Mononuclear cell (primary cell): ENCODE data around the gene HAGH. TPM values are rescaled to one million over a fixed set of nuclear protein-coding genes. Genes with fewer than 3 reads are reported as not detected.

Experiments
- H3K27me3 ChIP-seq: 2 replicates; pipeline ENCODE4 v1.6.0; 2011; ENCODE audit warnings: low read length, control low read depth; ENCODE audit not compliant: insufficient read depth
- H3K4me1 ChIP-seq: 2 replicates; pipeline ENCODE4 v1.5.1; 2011; ENCODE audit warnings: mild to moderate bottlenecking, low read length, control low read depth; ENCODE audit not compliant: insufficient read depth
- H3K4me3 ChIP-seq: 2 replicates; pipeline ENCODE4 v1.5.1; 2011; ENCODE audit warnings: mild to moderate bottlenecking, low read length, moderate library complexity
- H3K9me3 ChIP-seq: 2 replicates; pipeline ENCODE4 v1.5.1; 2011; ENCODE audit warnings: low read depth, mild to moderate bottlenecking, control low read depth, low read length
- total RNA-seq: library from RNA; depleted of rRNA; stranded (reverse); fragments of >200 nt; gene quantifications from one replicate; pipeline ENCODE4 v1.2.3, GENCODE V29; 2012

Gene HAGH
- total RNA-seq, 1 donor = 14.3 TPM

- H3K4me3 ChIP-seq = no peak overlapping the region
- no peaks in the 10 kb centered on the region for H3K9me3 ChIP-seq
- no peaks in the 10 kb centered on the region for H3K27me3 ChIP-seq
- H3K4me1 ChIP-seq = peaks cover 31% of the 10 kb centered on the region
These were observed 57.0 kb downstream of the HAGH start for GRCh38 chr16:1769402-1770300.

- H3K4me1 ChIP-seq = peaks cover 23% of the 10 kb centered on the region
These were observed 57.7 kb downstream of the HAGH start for GRCh38 chr16:1768767-1769401.

GRCh38 chr16:1768061-1768766, 58.4 kb downstream of the HAGH start:
- H3K4me1 ChIP-seq = peaks cover 20% of the 10 kb centered on the region
- no peaks in the 10 kb centered on the region for H3K9me3 ChIP-seq
- no peaks in the 10 kb centered on the region for H3K27me3 ChIP-seq
- no peak overlapping the region for H3K4me3 ChIP-seq

More at GRCh38 chr16:1768767-1769401, 57.7 kb downstream of the HAGH start:
- H3K9me3 ChIP-seq = no peaks in the 10 kb centered on the region
- no peaks in the 10 kb centered on the region for H3K27me3 ChIP-seq
- no peak overlapping the region for H3K4me3 ChIP-seq

- Histone ChIP-seq H3K9me3 (no peaks in the 10 kb centered on the region), H3K4me1 (peaks cover 18% of the 10 kb centered on the region), H3K27me3 (no peaks in the 10 kb centered on the region), H3K4me3 (no peak overlapping the region)
These were observed 59.3 kb downstream of the HAGH start for GRCh38 chr16:1767116-1767994.

GRCh38 chr16:1766701-1767100, 59.9 kb downstream of the HAGH start:
- Histone ChIP-seq H3K27me3 (no peaks in the 10 kb centered on the region), H3K4me3 (no peak overlapping the region), H3K4me1 (peaks cover 11% of the 10 kb centered on the region), H3K9me3 (no peaks in the 10 kb centered on the region)

- Histone ChIP-seq H3K27me3 (no peaks in the 10 kb centered on the region), H3K9me3 (no peaks in the 10 kb centered on the region), H3K4me1 (peaks cover 10% of the 10 kb centered on the region), H3K4me3 (no peak overlapping the region)
These were observed 60.4 kb downstream of the HAGH start for GRCh38 chr16:1766231-1766630.

GRCh38 chr16:1765826-1766225, 60.8 kb downstream of the HAGH start:
- no peak overlapping the region for H3K4me3 ChIP-seq
- H3K27me3 ChIP-seq = no peaks in the 10 kb centered on the region

GRCh38 chr16:1764971-1765370, 61.7 kb downstream of the HAGH start:
- no peak overlapping the region for H3K4me3 ChIP-seq
- no peaks in the 10 kb centered on the region for H3K27me3 ChIP-seq
- H3K9me3 ChIP-seq = no peaks in the 10 kb centered on the region
- peaks cover 1% of the 10 kb centered on the region for H3K4me1 ChIP-seq

More at GRCh38 chr16:1765826-1766225, 60.8 kb downstream of the HAGH start:
- H3K9me3 ChIP-seq = no peaks in the 10 kb centered on the region
- H3K4me1 ChIP-seq = peaks cover 10% of the 10 kb centered on the region

- Histone ChIP-seq H3K27me3 (no peaks in the 10 kb centered on the region), H3K4me3 (no peak overlapping the region), H3K4me1 (no peaks in the 10 kb centered on the region), H3K9me3 (no peaks in the 10 kb centered on the region)
These were observed 62.8 kb downstream of the HAGH start for GRCh38 chr16:1763521-1764511.

GRCh38 chr16:1762879-1763520, 63.6 kb downstream of the HAGH start:
- Histone ChIP-seq H3K4me3 (no peak overlapping the region), H3K4me1 (no peaks in the 10 kb centered on the region)

GRCh38 chr16:1762196-1762878, 64.3 kb downstream of the HAGH start:
- no peak overlapping the region for H3K4me3 ChIP-seq

More at GRCh38 chr16:1762879-1763520, 63.6 kb downstream of the HAGH start:
- Histone ChIP-seq H3K27me3 (no peaks in the 10 kb centered on the region), H3K9me3 (no peaks in the 10 kb centered on the region)

GRCh38 chr16:1761751-1762150, 64.9 kb downstream of the HAGH start:
- H3K9me3 ChIP-seq = no peaks in the 10 kb centered on the region
- H3K27me3 ChIP-seq = no peaks in the 10 kb centered on the region
- H3K4me1 ChIP-seq = no peaks in the 10 kb centered on the region
- H3K4me3 ChIP-seq = no peak overlapping the region

More at GRCh38 chr16:1762196-1762878, 64.3 kb downstream of the HAGH start:
- no peaks in the 10 kb centered on the region for H3K9me3 ChIP-seq
- H3K4me1 ChIP-seq = no peaks in the 10 kb centered on the region
- no peaks in the 10 kb centered on the region for H3K27me3 ChIP-seq

- no peak overlapping the region for H3K4me3 ChIP-seq
- H3K4me1 ChIP-seq = no peaks in the 10 kb centered on the region
- H3K9me3 ChIP-seq = no peaks in the 10 kb centered on the region
- H3K27me3 ChIP-seq = no peaks in the 10 kb centered on the region
These were observed 65.7 kb downstream of the HAGH start for GRCh38 chr16:1760911-1761310.
